Left ventricle myocardium inferior (tissue), 1 donor: ENCODE data around the gene LDAH. TPM values are rescaled to one million over a fixed set of nuclear protein-coding genes. Genes with fewer than 3 reads are reported as not detected.
"Not testable (repeated sequence)": the region's sequence is repeated elsewhere in the genome, so short reads cannot be mapped to it uniquely, and the experiment has no call there.

Experiments used
- DNase-seq: peaks from one replicate; pipeline ENCODE4 v3.0.0-alpha.2; 2020
- H3K27ac ChIP-seq: fragments of 200-600 bp; replicated peaks from 2 replicates; pipeline ENCODE4 v1.8.0; 2021
- H3K27me3 ChIP-seq: fragments of 200-600 bp; 2 replicates; pipeline ENCODE4 v1.8.0; 2021; ENCODE audit warnings: low read depth
- H3K36me3 ChIP-seq: fragments of 200-600 bp; 2 replicates; pipeline ENCODE4 v1.8.0; 2021
- H3K4me1 ChIP-seq: fragments of 200-600 bp; 2 replicates; pipeline ENCODE4 v1.8.0; 2021
- H3K4me3 ChIP-seq: fragments of 200-600 bp; 2 replicates; pipeline ENCODE4 v1.8.0; 2021; ENCODE audit warnings: mild to moderate bottlenecking, moderate library complexity
- H3K9me3 ChIP-seq: fragments of 200-600 bp; replicated peaks from 2 replicates; pipeline ENCODE4 v1.8.0; 2021
- intact Hi-C: fragments of 100-400 bp; cut with micrococcal nuclease; formaldehyde crosslinking; loops from one replicate; pipeline ENCODE4 v1.11.0; 2022
- total RNA-seq: library from RNA; stranded (reverse); fragmentation: NEBNext Ultra II Directional; extraction: Animal tissue kit (Norgen Biotek cat#: 25700); gene quantifications from one replicate; pipeline ENCODE4 v1.2.1, GENCODE V29; 2021
- TF ChIP-seq, protein P1 (sequence below): fragments of 200-600 bp; IDR thresholded peaks from 2 replicates; pipeline ENCODE4 v1.8.0; 2021; ENCODE audit warnings: antibody characterized with exemption, mild to moderate bottlenecking, borderline replicate concordance
- donor health status: DM: no; HTN: yes; CAD: no; lungs with severe emphysema.

Gene LDAH
- total RNA-seq, 1 donor from 2014 or later = 8.5 TPM

DNA sequence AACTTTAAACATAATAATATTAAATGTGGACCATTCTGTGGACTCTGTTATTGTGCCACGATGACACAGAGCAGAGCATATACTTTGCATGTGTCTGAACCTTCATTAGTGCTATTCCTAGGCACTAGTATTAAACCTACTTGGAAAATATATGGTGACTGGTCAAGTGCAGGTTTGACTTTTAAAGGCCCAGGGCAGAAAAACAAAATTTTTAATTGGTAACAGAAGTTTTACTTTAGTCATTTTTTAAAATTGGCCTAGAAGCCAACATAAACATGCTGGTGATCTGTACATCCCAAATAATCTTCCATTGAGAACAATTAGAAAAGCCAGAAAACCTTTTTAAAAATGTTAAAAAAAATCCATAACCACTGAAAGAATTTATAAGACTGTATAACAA is 16.6 kb downstream of the LDAH start:
- Histone ChIP-seq H3K27ac (no peak overlapping the region), H3K9me3 (no peaks in the 10 kb centered on the region), H3K4me3 (no peak overlapping the region), H3K4me1 (no peaks in the 10 kb centered on the region), H3K36me3 (no peaks in the 10 kb centered on the region), H3K27me3 (no peaks in the 10 kb centered on the region)
- DNase-seq = no peak
- TF ChIP-seq, protein P1, sequence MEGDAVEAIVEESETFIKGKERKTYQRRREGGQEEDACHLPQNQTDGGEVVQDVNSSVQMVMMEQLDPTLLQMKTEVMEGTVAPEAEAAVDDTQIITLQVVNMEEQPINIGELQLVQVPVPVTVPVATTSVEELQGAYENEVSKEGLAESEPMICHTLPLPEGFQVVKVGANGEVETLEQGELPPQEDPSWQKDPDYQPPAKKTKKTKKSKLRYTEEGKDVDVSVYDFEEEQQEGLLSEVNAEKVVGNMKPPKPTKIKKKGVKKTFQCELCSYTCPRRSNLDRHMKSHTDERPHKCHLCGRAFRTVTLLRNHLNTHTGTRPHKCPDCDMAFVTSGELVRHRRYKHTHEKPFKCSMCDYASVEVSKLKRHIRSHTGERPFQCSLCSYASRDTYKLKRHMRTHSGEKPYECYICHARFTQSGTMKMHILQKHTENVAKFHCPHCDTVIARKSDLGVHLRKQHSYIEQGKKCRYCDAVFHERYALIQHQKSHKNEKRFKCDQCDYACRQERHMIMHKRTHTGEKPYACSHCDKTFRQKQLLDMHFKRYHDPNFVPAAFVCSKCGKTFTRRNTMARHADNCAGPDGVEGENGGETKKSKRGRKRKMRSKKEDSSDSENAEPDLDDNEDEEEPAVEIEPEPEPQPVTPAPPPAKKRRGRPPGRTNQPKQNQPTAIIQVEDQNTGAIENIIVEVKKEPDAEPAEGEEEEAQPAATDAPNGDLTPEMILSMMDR = no peak
- intact Hi-C loops = no loop called here

DNA sequence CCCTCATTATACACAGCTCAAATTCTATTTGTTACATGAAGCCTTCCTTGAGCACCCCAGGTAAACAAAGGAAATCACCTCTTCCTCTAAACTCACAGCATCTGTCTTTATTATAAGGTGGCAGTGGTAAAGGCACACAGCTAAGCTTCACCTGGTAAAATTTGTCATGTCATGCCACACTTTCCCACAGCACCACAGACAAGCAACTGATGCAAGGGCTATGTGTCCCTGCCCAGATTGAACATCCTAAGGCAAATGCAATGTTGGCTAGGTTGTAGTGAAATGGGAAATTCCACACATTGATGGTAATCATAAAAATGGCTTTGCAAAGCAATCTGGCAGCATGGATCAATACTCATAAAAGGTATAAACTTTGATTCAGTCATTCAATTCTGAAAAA is 18.9 kb downstream of the LDAH start:
- intact Hi-C loops = no loop called here
- no peaks in the 10 kb centered on the region for H3K4me1 ChIP-seq
- TF ChIP-seq, protein P1 = no peak
- DNase-seq = no peak
- no peak overlapping the region for H3K4me3 ChIP-seq
- H3K36me3 ChIP-seq = no peaks in the 10 kb centered on the region
- H3K9me3 ChIP-seq = no peaks in the 10 kb centered on the region
- H3K27ac ChIP-seq = no peak overlapping the region
- no peaks in the 10 kb centered on the region for H3K27me3 ChIP-seq

GRCh38 chr2:20803226-20803682 is 19.6 kb downstream of the LDAH start:
- Histone ChIP-seq H3K36me3 (peaks cover 1% of the 10 kb centered on the region), H3K27me3 (no peaks in the 10 kb centered on the region), H3K27ac (no peak overlapping the region), H3K4me1 (no peaks in the 10 kb centered on the region), H3K4me3 (no peak overlapping the region), H3K9me3 (no peaks in the 10 kb centered on the region)
- TF ChIP-seq, protein P1 = no peak
- DNase-seq = no peak
- intact Hi-C loops = no loop called here

GRCh38 chr2:20797096-20797495 is 25.8 kb downstream of the LDAH start:
- Histone ChIP-seq H3K9me3 (peaks cover 10% of the 10 kb centered on the region), H3K4me1 (no peaks in the 10 kb centered on the region), H3K27me3 (no peaks in the 10 kb centered on the region), H3K36me3 (peaks cover 24% of the 10 kb centered on the region), H3K27ac (no peak overlapping the region), H3K4me3 (no peak overlapping the region)
- TF ChIP-seq, protein P1 = no peak
- no peak for DNase-seq
- intact Hi-C loops = no loop called here

DNA sequence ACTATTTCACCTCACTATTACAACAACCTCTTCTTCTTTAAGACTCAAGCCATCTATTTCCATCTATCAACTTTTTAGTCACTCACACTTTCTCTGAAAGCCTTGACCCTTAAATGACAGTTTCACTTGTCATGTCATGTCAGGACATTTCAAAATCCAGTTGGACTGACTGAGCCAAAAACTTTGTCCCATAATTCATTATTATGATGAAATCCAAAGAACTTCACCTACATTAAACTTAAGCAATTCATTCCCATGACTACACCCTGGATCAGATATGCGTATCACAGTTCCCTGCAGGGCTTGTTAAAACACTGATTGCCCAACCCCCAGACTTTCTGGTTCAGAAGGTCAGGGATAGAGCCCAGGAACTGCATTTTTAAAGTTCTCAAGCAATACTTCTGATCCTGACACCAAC is 26.5 kb downstream of the LDAH start:
- Histone ChIP-seq H3K27me3 (no peaks in the 10 kb centered on the region), H3K4me1 (no peaks in the 10 kb centered on the region), H3K4me3 (no peak overlapping the region), H3K36me3 (peaks cover 24% of the 10 kb centered on the region), H3K27ac (no peak overlapping the region), H3K9me3 (peaks cover 10% of the 10 kb centered on the region)
- DNase-seq = no peak
- intact Hi-C loops = no loop called here
- TF ChIP-seq, protein P1 = no peak

DNA sequence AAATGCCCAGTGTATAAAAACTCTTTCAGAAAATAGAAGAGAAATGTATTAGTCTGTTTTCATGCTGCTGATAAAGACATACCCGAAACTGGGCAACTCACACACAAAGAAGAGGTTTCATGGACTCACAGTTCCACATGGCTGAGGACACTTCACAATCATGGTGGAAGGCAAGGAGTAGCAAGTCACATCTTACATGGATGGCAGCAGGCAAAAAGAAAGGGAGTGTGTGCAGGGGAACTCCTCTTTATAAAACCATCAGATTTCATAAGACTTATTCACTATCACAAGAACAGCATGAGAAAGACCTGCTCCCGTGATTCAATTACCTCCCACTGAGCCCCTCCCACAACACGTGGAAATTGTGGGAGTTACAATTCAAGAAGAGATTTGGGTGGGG is 29.0 kb downstream of the LDAH start:
- intact Hi-C loops, DNase-seq, H3K4me1 ChIP-seq, H3K4me3 ChIP-seq, H3K27ac ChIP-seq, H3K27me3 ChIP-seq: not testable (repeated sequence)
- Histone ChIP-seq H3K9me3 (peaks cover 10% of the 10 kb centered on the region), H3K36me3 (peaks cover 37% of the 10 kb centered on the region)
